Right lobe of liver (tissue), 6 donors: Measurements from ENCODE around the gene CAMTA1. TPM values are rescaled to one million over a fixed set of nuclear protein-coding genes. Genes with fewer than 3 reads are reported as not detected.

Experiments
- ATAC-seq, 4 donors: fragments of 200-7000 bp; cut with Tn5 transposase; one replicate each; pipeline ENCODE4 v1.9.1; 2020; ENCODE audit warnings: mild to moderate bottlenecking in 4 of 4, moderate library complexity in 4 of 4
- DNase-seq, 3 donors: peaks; one replicate each; pipeline ENCODE4 v3.0.0-alpha.2; 2020
- H3K27ac ChIP-seq, 3 donors: fragments of 200-600 bp; one replicate each; pipeline ENCODE4 v1.8.0; 2022
- H3K27me3 ChIP-seq, 2 donors: fragments of 200-600 bp; one replicate each; pipeline ENCODE4 v1.8.0; 2022
- H3K36me3 ChIP-seq, 4 donors: fragments of 200-600 bp; sonication (generic) in 1 of 4; one replicate each; pipeline versions ENCODE4 v1.5.1 to v1.8.0; 2017 to 2022; ENCODE audit warnings: control low read depth in 1 of 4
- H3K4me1 ChIP-seq, 4 donors: fragments of 200-600 bp; sonication (generic) in 1 of 4; one replicate each; pipeline versions ENCODE4 v1.5.1 to v1.8.0; 2017 to 2022; ENCODE audit warnings: control low read depth in 1 of 4
- H3K4me3 ChIP-seq, 3 donors: fragments of 200-600 bp; one replicate each; pipeline ENCODE4 v1.8.0; 2022
- H3K9me3 ChIP-seq, 4 donors: fragments of 200-600 bp; sonication (generic) in 1 of 4; one replicate each; pipeline versions ENCODE4 v1.5.1 to v1.8.0; 2017 to 2022; ENCODE audit warnings: control low read depth in 1 of 4
- CTCF ChIP-seq, 4 donors: fragments of 200-600 bp in 3 of 4; fragments of 450-650 bp in 1 of 4; IDR thresholded peaks; one replicate each; pipeline versions ENCODE4 v1.5.1 to v1.8.0; 2016 to 2022; ENCODE audit warnings: antibody characterized with exemption in 4 of 4, mild to moderate bottlenecking in 2 of 4
- POLR2A ChIP-seq: fragments of 450-650 bp; IDR thresholded peaks from one replicate; pipeline ENCODE4 v1.6.1; 2017; ENCODE audit warnings: antibody characterized with exemption, mild to moderate bottlenecking
- WGBS: methylation state at CpG from one replicate; pipeline ENCODE4 v1.1.6; 2018; ENCODE audit warnings: low coverage, low lambda C conversion rate; ENCODE audit not compliant: insufficient coverage; ENCODE audit errors: missing lambda C conversion rate; 5-methylcytosine and 5-hydroxymethylcytosine counted together
- intact Hi-C, 2 donors: fragments of 100-400 bp; cut with DNase I; formaldehyde crosslinking; loops; one replicate each; pipeline versions ENCODE4 v1.11.2 to v1.14.1; 2022
- total RNA-seq, 6 experiments: library from RNA; depleted of rRNA in 2 of 6; stranded (reverse); fragments of >200 nt in 2 of 6; fragmentation: NEBNext Ultra II Directional in 3 of 6; extraction: Animal tissue kit (Norgen Biotek cat#: 25700) in 3 of 6; gene quantifications; one replicate each; pipeline versions ENCODE4 v1.1.0 to v1.2.4, GENCODE V29; 2016 to 2023
- donor health status: DM: no; HTN: yes; CAD: no.
- donor health status: DM: no; HTN: no; CAD: no.
- donor health status: DM: no; HTN: no; CAD: no.
- donor health status: DM: no; HTN: yes; CAD: no.
- donor health status: DM: no; HTN: yes; CAD: no.

CAMTA1 gene
- total RNA-seq, 6 experiments from 2014 or later, result 32.3 to 49.4 (median 37.2) TPM

- 71% methylated on average over 4 of the region's 5 CpGs for WGBS
- no peak for DNase-seq
- H3K27me3 ChIP-seq, result no peaks in the 10 kb centered on the region
- TF ChIP-seq POLR2A, result no peak
- ATAC-seq, result no peak
- H3K4me3 ChIP-seq, result no peak overlapping the region
- intact Hi-C loops, result no loop called here
- no peaks in the 10 kb centered on the region for H3K36me3 ChIP-seq
- H3K27ac ChIP-seq, result no peak overlapping the region
- no peaks in the 10 kb centered on the region for H3K9me3 ChIP-seq
- no peaks in the 10 kb centered on the region for H3K4me1 ChIP-seq
Observed at GRCh38 chr1:7747605-7748004, 962.4 kb downstream of the CAMTA1 start.

- TF ChIP-seq POLR2A (no peak), CTCF (IDR thresholded peaks at IDR 0.05) (no peak)
- Histone ChIP-seq H3K27ac (no peak overlapping the region), H3K27me3 (no peaks in the 10 kb centered on the region), H3K4me3 (no peak overlapping the region), H3K4me1 (no peaks in the 10 kb centered on the region), H3K9me3 (no peaks in the 10 kb centered on the region), H3K36me3 (no peaks in the 10 kb centered on the region)
- ATAC-seq, result no peak
- 48% methylated on average over 5 of the region's 5 CpGs for WGBS
- no peak for DNase-seq
- intact Hi-C loops, result no loop called here
Observed at GRCh38 chr1:7749126-7749525, 963.9 kb downstream of the CAMTA1 start.

- DNase-seq (no peak), ATAC-seq (no peak)
- WGBS, result 76% methylated on average over 11 of the region's 11 CpGs
- TF ChIP-seq POLR2A, result no peak
- TF ChIP-seq CTCF (IDR thresholded peaks at IDR 0.05), result no peak
- intact Hi-C loops, result loop anchor here (5.0 kb wide), 1 partner anchor 84 kb away; no protein-coding TSS in a partner anchor
- Histone ChIP-seq H3K4me3 (no peak overlapping the region), H3K9me3 (no peaks in the 10 kb centered on the region), H3K27me3 (no peaks in the 10 kb centered on the region), H3K4me1 (no peaks in the 10 kb centered on the region), H3K36me3 (no peaks in the 10 kb centered on the region), H3K27ac (no peak overlapping the region)
Observed at GRCh38 chr1:7751174-7751573, 965.9 kb downstream of the CAMTA1 start.

- DNase-seq (peak in 2 of 3 donors; percentile 34 to 59), ATAC-seq (peak; percentile 88 to 96 (median 92))
- intact Hi-C loops, result loop anchor here (5.0 kb wide), 1 partner anchor 85 kb away; no protein-coding TSS in a partner anchor
- TF ChIP-seq CTCF (IDR thresholded peaks at IDR 0.05), result peak; percentile 75 to 85 (median 80)
- no peak for TF ChIP-seq POLR2A
- no peaks in the 10 kb centered on the region for H3K27me3 ChIP-seq
- 17% methylated on average over 18 of the region's 18 CpGs for WGBS
- no peaks in the 10 kb centered on the region for H3K36me3 ChIP-seq
- peak overlapping the region in 1 of 3 donors; percentile 36 for H3K4me3 ChIP-seq
- no peaks in the 10 kb centered on the region for H3K9me3 ChIP-seq
- H3K4me1 ChIP-seq, result no peaks in the 10 kb centered on the region
- no peak overlapping the region for H3K27ac ChIP-seq
Observed at GRCh38 chr1:7752512-7753417, 967.5 kb downstream of the CAMTA1 start.

- H3K9me3 ChIP-seq, result no peaks in the 10 kb centered on the region
- no peak for ATAC-seq
- WGBS, result 41% methylated on average over 3 of the region's 3 CpGs
- no peaks in the 10 kb centered on the region for H3K4me1 ChIP-seq
- no peak overlapping the region for H3K4me3 ChIP-seq
- H3K36me3 ChIP-seq, result no peaks in the 10 kb centered on the region
- H3K27me3 ChIP-seq, result no peaks in the 10 kb centered on the region
- TF ChIP-seq POLR2A (no peak), CTCF (IDR thresholded peaks at IDR 0.05) (no peak)
- intact Hi-C loops, result loop anchor here (5.0 kb wide), 1 partner anchor 86 kb away; no protein-coding TSS in a partner anchor
- no peak for DNase-seq
- H3K27ac ChIP-seq, result no peak overlapping the region
Observed at GRCh38 chr1:7753641-7754040, 968.4 kb downstream of the CAMTA1 start.
